B cell (primary cell): ENCODE measurements around the gene SPRYD3. TPM values are rescaled to one million over a fixed set of nuclear protein-coding genes. Genes with fewer than 3 reads are reported as not detected.

Experiments
- ATAC-seq: fragments of 200-7000 bp; cut with Tn5 transposase; one replicate; pipeline ENCODE4 v1.10.0; 2021; ENCODE audit warnings: low read depth, mild to moderate bottlenecking, moderate number of reproducible peaks, moderate library complexity
- CTCF ChIA-PET: fragments of 350-600 bp; sonication (Branson Sonifier 250); formaldehyde crosslinking; loops from one replicate; lab custom pipeline; 2021; ENCODE audit warnings: antibody characterized with exemption, inconsistent platforms; lab: Charles Lee
- POLR2A ChIA-PET: fragments of 350-600 bp; sonication (Branson Sonifier 250); formaldehyde crosslinking; loops from one replicate; lab custom pipeline; 2021; ENCODE audit warnings: antibody characterized with exemption; lab: Charles Lee
- DNase-seq: peaks from one replicate; pipeline ENCODE4 v3.0.0; 2013
- H2AFZ ChIP-seq: 2 replicates; pipeline ENCODE4 v1.6.1; 2012; ENCODE audit warnings: mild to moderate bottlenecking, low read depth, low read length; ENCODE audit not compliant: insufficient read depth, poor library complexity, severe bottlenecking
- H3K27ac ChIP-seq, 2 donors: 1 replicate in 1 of 2; 2 replicates in 1 of 2; pipeline ENCODE4 v1.5.1; 2012 to 2013; ENCODE audit warnings: low read length in 2 of 2, mild to moderate bottlenecking in 2 of 2, moderate library complexity in 1 of 2
- H3K27me3 ChIP-seq, 4 experiments: fragments of 200-600 bp in 1 of 4; sonication (generic) in 1 of 4; replicated peaks in 1 of 4; 1 replicate in 2 of 4; 2 replicates in 2 of 4; pipeline versions ENCODE4 v1.6.1 to v1.7.0; 2013 to 2016; ENCODE audit warnings: low read length in 3 of 4, mild to moderate bottlenecking in 2 of 4, mixed read lengths in 1 of 4, moderate library complexity in 1 of 4; ENCODE audit not compliant: insufficient read depth in 4 of 4, control insufficient read depth in 3 of 4; ENCODE audit errors: control extremely low read depth in 1 of 4
- H3K36me3 ChIP-seq, 2 experiments: replicated peaks in 1 of 2; 1 replicate in 1 of 2; 2 replicates in 1 of 2; pipeline versions ENCODE4 v1.6.1 to v1.7.1; 2013; ENCODE audit warnings: low read length in 1 of 2; ENCODE audit not compliant: insufficient read depth in 2 of 2, control insufficient read depth in 1 of 2; ENCODE audit errors: control extremely low read depth in 1 of 2, extremely low read depth in 1 of 2
- H3K4me1 ChIP-seq, 2 donors: fragments of 200-600 bp in 1 of 2; sonication (generic) in 1 of 2; 1 replicate in 1 of 2; 2 replicates in 1 of 2; pipeline versions ENCODE4 v1.5.1 to v1.6.1; 2013 to 2017; ENCODE audit warnings: low read length in 2 of 2; ENCODE audit not compliant: control insufficient read depth in 2 of 2, insufficient read depth in 2 of 2
- H3K4me2 ChIP-seq: replicated peaks from 2 replicates; pipeline ENCODE3; 2012; ENCODE audit warnings: mild to moderate bottlenecking, low read depth, low read length; ENCODE audit not compliant: poor library complexity, severe bottlenecking
- H3K4me3 ChIP-seq, 5 experiments: fragments of 200-600 bp in 1 of 5; sonication (generic) in 1 of 5; 1 replicate in 3 of 5; 2 replicates in 2 of 5; pipeline versions ENCODE4 v1.5.1 to v1.7.0; 2011 to 2016; ENCODE audit warnings: low read length in 4 of 5, mild to moderate bottlenecking in 4 of 5, low read depth in 2 of 5, control low read depth in 1 of 5, moderate library complexity in 1 of 5; ENCODE audit not compliant: insufficient read depth in 1 of 5; ENCODE audit errors: control extremely low read depth in 1 of 5, extremely low read depth in 1 of 5
- H3K79me2 ChIP-seq: fragments of 200-600 bp; sonication (generic); one replicate; pipeline ENCODE4 v1.6.0; 2016; ENCODE audit warnings: low read length; ENCODE audit not compliant: control insufficient read depth, insufficient read depth
- H3K9ac ChIP-seq: fragments of 200-600 bp; sonication (generic); 2 replicates; pipeline ENCODE4 v1.6.1; 2017; ENCODE audit warnings: mild to moderate bottlenecking, low read length, moderate library complexity
- H3K9me3 ChIP-seq, 3 donors: one replicate each; pipeline versions ENCODE4 v1.6.1 to v1.7.1; 2013; ENCODE audit warnings: low read length in 2 of 3; ENCODE audit not compliant: control insufficient read depth in 2 of 3, insufficient read depth in 1 of 3; ENCODE audit errors: control extremely low read depth in 1 of 3
- H4K20me1 ChIP-seq: 2 replicates; pipeline ENCODE4 v1.6.0; 2012; ENCODE audit warnings: mild to moderate bottlenecking, low read length; ENCODE audit not compliant: insufficient read depth, control insufficient read depth, poor library complexity, severe bottlenecking
- H3K27ac Mint-ChIP-seq: one replicate; pipeline ENCODE4 v1.8.0; 2021; ENCODE audit warnings: mixed read lengths
- H3K27me3 Mint-ChIP-seq: one replicate; pipeline ENCODE4 v1.8.0; 2021; ENCODE audit warnings: mixed read lengths
- H3K4me1 Mint-ChIP-seq: one replicate; pipeline ENCODE4 v1.8.0; 2021; ENCODE audit warnings: mixed read lengths
- H3K4me3 Mint-ChIP-seq: one replicate; pipeline ENCODE4 v1.8.0; 2021; ENCODE audit warnings: mixed read lengths
- H3K9me3 Mint-ChIP-seq: one replicate; pipeline ENCODE4 v1.8.0; 2022; ENCODE audit warnings: mixed read lengths; ENCODE audit not compliant: insufficient read depth
- EZH2 ChIP-seq: IDR thresholded peaks from 2 replicates; pipeline ENCODE4 v1.6.1; 2012; ENCODE audit warnings: borderline replicate concordance, low read depth, mild to moderate bottlenecking, moderate library complexity, low read length; ENCODE audit not compliant: insufficient read depth, poor library complexity, severe bottlenecking
- WGBS: methylation state at CpG from one replicate; pipeline ENCODE4 v1.1.5; 2013; ENCODE audit warnings: missing lambda C conversion rate; ENCODE audit not compliant: insufficient coverage; 5-methylcytosine and 5-hydroxymethylcytosine counted together
- intact Hi-C: fragments of 100-400 bp; cut with micrococcal nuclease; formaldehyde crosslinking; loops from one replicate; pipeline ENCODE4 v1.10.0; 2022
- polyA plus RNA-seq: library from polyadenylated mRNA; depleted of rRNA; stranded (reverse); fragments of >200 nt; gene quantifications from 2 replicates; pipeline ENCODE4 v1.2.3, GENCODE V29; 2012
- total RNA-seq, 2 donors: library from RNA; stranded (reverse); fragments of 120-200 nt in 1 of 2; gene quantifications; 1 replicate in 1 of 2; 2 replicates in 1 of 2; pipeline versions ENCODE4 v1.2.3 to v1.2.4, GENCODE V29; 2013 to 2022
- TF ChIP-seq, protein P1 (sequence below): fragments of 200-600 bp; IDR thresholded peaks from one replicate; pipeline ENCODE4 v1.8.0; 2022; ENCODE audit warnings: antibody characterized with exemption, mild to moderate bottlenecking

SPRYD3 gene
- total and polyA plus RNA-seq, 2 donors (not counting 1 experiment from before 2014, with no cell fraction given) = 15.9 to 43.3 TPM

DNA sequence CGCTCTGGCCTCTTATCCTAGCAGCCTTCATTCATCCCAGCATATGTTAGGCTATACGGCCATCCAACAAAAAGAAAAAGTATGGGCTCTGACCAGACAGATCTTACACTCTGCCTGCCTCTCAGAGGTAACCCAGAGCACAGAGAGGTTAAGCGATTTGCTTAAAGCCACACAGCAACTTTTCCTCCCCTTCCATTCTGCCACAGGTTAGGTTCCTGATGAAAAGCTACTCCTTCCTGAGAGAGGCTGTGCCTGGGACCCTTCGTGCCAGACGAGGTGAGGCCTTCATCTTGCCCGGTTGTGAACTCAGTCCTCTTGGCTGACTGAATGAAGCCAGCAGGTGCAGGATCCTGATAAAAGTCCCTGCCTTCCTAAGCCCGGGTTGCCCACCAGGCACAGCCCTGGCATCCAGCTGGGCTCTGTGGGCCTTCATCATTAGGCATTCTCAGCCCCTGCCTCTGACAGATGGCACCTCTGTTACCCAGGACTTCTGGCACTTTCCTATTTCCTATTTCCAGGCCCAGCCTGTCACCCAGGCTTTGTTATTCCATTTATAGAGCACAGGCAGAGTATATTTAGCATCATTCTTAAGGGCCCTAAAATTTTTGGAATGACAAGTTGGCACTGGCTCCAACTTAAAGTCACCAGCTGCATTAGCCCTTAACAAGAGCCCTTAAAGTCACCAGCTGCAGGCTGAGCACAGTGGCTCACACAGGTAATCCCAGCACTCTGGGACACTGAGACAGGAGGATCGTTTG is 36.9 kb upstream of the SPRYD3 start:
- Mint-ChIP-seq H3K4me1 (no peaks in the 10 kb centered on the region), H3K27me3 (peaks cover 4% of the 10 kb centered on the region), H3K4me3 (no peak overlapping the region), H3K9me3 (no peaks in the 10 kb centered on the region), H3K27ac (no peak overlapping the region)
- 96% methylated on average over 8 of the region's 8 CpGs for WGBS
- Histone ChIP-seq H3K27ac (no peak overlapping the region), H2AFZ (no peak overlapping the region), H3K79me2 (no peaks in the 10 kb centered on the region), H3K4me2 (no peak overlapping the region), H3K36me3 (no peaks in the 10 kb centered on the region), H3K27me3 (no peaks in the 10 kb centered on the region), H3K4me3 (no peak overlapping the region), H3K4me1 (no peaks in the 10 kb centered on the region), H3K9ac (no peak overlapping the region), H4K20me1 (no peaks in the 10 kb centered on the region), H3K9me3 (no peaks in the 10 kb centered on the region)
- TF ChIP-seq EZH2 = no peak
- TF ChIP-seq, protein P1, sequence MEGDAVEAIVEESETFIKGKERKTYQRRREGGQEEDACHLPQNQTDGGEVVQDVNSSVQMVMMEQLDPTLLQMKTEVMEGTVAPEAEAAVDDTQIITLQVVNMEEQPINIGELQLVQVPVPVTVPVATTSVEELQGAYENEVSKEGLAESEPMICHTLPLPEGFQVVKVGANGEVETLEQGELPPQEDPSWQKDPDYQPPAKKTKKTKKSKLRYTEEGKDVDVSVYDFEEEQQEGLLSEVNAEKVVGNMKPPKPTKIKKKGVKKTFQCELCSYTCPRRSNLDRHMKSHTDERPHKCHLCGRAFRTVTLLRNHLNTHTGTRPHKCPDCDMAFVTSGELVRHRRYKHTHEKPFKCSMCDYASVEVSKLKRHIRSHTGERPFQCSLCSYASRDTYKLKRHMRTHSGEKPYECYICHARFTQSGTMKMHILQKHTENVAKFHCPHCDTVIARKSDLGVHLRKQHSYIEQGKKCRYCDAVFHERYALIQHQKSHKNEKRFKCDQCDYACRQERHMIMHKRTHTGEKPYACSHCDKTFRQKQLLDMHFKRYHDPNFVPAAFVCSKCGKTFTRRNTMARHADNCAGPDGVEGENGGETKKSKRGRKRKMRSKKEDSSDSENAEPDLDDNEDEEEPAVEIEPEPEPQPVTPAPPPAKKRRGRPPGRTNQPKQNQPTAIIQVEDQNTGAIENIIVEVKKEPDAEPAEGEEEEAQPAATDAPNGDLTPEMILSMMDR = no peak
- no peak for DNase-seq
- CTCF ChIA-PET = no interaction called here
- POLR2A ChIA-PET = no interaction called here
- intact Hi-C loops = no loop called here
- no peak for ATAC-seq

DNA sequence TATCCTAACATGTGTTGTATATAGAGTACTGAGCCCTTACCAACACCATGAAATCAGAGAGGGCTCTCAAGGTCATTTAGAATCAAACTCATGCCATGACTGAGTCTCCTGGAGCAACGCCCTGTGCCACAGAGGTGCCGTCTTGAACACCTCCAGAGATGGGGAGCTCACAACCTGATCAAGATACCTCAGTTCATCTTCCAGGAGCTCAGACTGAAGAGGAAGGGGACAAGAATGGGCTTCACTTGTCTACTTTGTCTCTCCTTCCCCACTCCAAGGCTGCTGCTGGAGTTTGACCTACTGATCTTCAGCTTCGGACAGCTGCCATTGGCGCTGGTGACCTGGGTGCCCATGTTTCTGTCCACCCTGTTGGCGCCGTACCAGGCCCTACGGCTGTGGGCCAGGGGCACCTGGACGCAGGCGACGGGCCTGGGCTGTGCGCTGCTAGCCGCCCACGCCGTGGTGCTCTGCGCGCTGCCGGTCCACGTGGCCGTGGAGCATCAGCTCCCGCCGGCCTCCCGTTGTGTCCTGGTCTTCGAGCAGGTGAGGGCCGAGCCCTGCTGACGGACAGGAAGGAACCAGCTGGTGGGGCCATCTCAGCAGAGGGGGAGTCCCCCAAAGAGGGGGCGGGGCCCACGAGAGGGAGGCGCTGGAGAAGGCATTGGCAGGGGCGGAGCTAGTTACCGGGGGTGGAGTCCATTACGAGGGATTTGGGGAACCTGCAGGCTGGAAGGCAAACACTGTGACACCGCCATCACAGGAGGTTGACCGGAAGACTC is 36.1 kb upstream of the SPRYD3 start:
- Histone ChIP-seq H3K9ac (no peak overlapping the region), H3K9me3 (no peaks in the 10 kb centered on the region), H2AFZ (no peak overlapping the region), H4K20me1 (no peaks in the 10 kb centered on the region), H3K27me3 (no peaks in the 10 kb centered on the region), H3K4me2 (no peak overlapping the region), H3K4me1 (no peaks in the 10 kb centered on the region), H3K4me3 (no peak overlapping the region), H3K27ac (no peak overlapping the region), H3K79me2 (no peaks in the 10 kb centered on the region), H3K36me3 (no peaks in the 10 kb centered on the region)
- POLR2A ChIA-PET = no interaction called here
- CTCF ChIA-PET = no interaction called here
- Mint-ChIP-seq H3K27ac (no peak overlapping the region), H3K9me3 (no peaks in the 10 kb centered on the region), H3K27me3 (peaks cover 4% of the 10 kb centered on the region), H3K4me3 (no peak overlapping the region), H3K4me1 (no peaks in the 10 kb centered on the region)
- intact Hi-C loops = no loop called here
- no peak for DNase-seq
- ATAC-seq = no peak
- WGBS = 92% methylated on average over 33 of the region's 33 CpGs
- TF ChIP-seq EZH2 = no peak
- TF ChIP-seq, protein P1 = no peak
